Hepatocyte (in vitro differentiated cells): ENCODE measurements around the gene SIM2.

Experiments
- CTCF ChIP-seq: fragments of 200-600 bp; sonication (generic); IDR thresholded peaks from 2 replicates; pipeline ENCODE4 v1.5.1; 2016; ENCODE audit warnings: antibody characterized with exemption, mild to moderate bottlenecking; ENCODE audit not compliant: poor library complexity
- EZH2 ChIP-seq: fragments of 200-600 bp; sonication (generic); IDR thresholded peaks from 2 replicates; pipeline ENCODE4 v1.6.1; 2016; ENCODE audit warnings: antibody characterized with exemption, mild to moderate bottlenecking, borderline replicate concordance
- EZH2phosphoT487 ChIP-seq: fragments of 200-600 bp; sonication (generic); IDR thresholded peaks from one replicate; pipeline ENCODE4 v1.6.1; 2018; ENCODE audit warnings: antibody characterized with exemption, mild to moderate bottlenecking, low read depth, moderate library complexity; ENCODE audit not compliant: unreplicated experiment, severe bottlenecking

DNA sequence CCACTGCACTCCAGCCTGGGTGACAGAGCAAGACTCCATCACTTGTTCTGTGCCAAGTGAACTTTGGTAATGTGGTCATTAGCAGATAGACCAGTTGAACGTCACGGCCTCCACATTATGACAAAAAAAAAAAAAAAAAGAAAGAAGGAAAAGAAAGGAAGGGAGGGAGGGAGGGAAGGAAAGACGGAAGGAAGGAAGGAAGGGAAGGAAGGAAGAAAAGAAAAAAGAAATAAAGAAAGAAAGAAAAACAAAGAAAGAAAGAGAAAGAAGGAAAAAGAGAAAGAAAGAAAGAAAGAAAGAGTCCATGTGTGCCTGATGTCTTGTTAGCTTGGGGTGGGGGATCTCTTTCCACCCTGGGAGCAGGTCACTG is 45.3 kb downstream of the SIM2 start:
- TF ChIP-seq EZH2 (no peak), CTCF (no peak), EZH2phosphoT487 (no peak)
